ENCODE results near the gene PHLDB2. TPM values are rescaled to one million over a fixed set of nuclear protein-coding genes. Genes with fewer than 3 reads are reported as not detected.

PHLDB2 gene
- total RNA-seq, 1 donor from 2014 or later = 22.2 TPM

GRCh38 chr3:111928613-111929012 lies 69.5 kb downstream of the PHLDB2 start:
- ATAC-seq = no peak

- no peak for ATAC-seq
Measured at GRCh38 chr3:111929484-111929883, 70.4 kb downstream of the PHLDB2 start.

- ATAC-seq = no peak
Measured at GRCh38 chr3:111932946-111933345, 73.9 kb downstream of the PHLDB2 start.

- peak; percentile 41 for ATAC-seq
Measured at GRCh38 chr3:111936191-111936841, 77.3 kb downstream of the PHLDB2 start.

- peak; percentile 50 for ATAC-seq
Measured at GRCh38 chr3:111936967-111937366, 77.9 kb downstream of the PHLDB2 start.

GRCh38 chr3:111937871-111938270 lies 78.8 kb downstream of the PHLDB2 start:
- no peak for ATAC-seq

GRCh38 chr3:111939873-111940272 lies 80.8 kb downstream of the PHLDB2 start:
- no peak for ATAC-seq

GRCh38 chr3:111943533-111943932 lies 84.5 kb downstream of the PHLDB2 start:
- ATAC-seq = no peak

- no peak for ATAC-seq
Measured at GRCh38 chr3:111944372-111944771, 85.3 kb downstream of the PHLDB2 start.

GRCh38 chr3:111947231-111947630 lies 88.2 kb downstream of the PHLDB2 start:
- no peak for ATAC-seq

- ATAC-seq = no peak
Measured at GRCh38 chr3:111948786-111949185, 89.7 kb downstream of the PHLDB2 start.

- no peak for ATAC-seq
Measured at GRCh38 chr3:111949712-111950111, 90.6 kb downstream of the PHLDB2 start.

- ATAC-seq = no peak
Measured at GRCh38 chr3:111951032-111951431, 92.0 kb downstream of the PHLDB2 start.

- ATAC-seq = no peak
Measured at GRCh38 chr3:111952086-111952485, 93.0 kb downstream of the PHLDB2 start.

- ATAC-seq = no peak
Measured at GRCh38 chr3:111952866-111953450, 93.9 kb downstream of the PHLDB2 start.

- no peak for ATAC-seq
Measured at GRCh38 chr3:111954228-111954990, 95.3 kb downstream of the PHLDB2 start.

GRCh38 chr3:111955876-111956275 lies 96.8 kb downstream of the PHLDB2 start:
- ATAC-seq = no peak

- ATAC-seq = no peak
Measured at GRCh38 chr3:111956449-111956848, 97.4 kb downstream of the PHLDB2 start.

GRCh38 chr3:111956995-111957734 lies 98.1 kb downstream of the PHLDB2 start:
- no peak for ATAC-seq

GRCh38 chr3:111961461-111962164 lies 102.5 kb downstream of the PHLDB2 start:
- ATAC-seq = no peak

GRCh38 chr3:111963424-111963823 lies 104.4 kb downstream of the PHLDB2 start:
- ATAC-seq = no peak

- no peak for ATAC-seq
Measured at GRCh38 chr3:111965484-111965883, 106.4 kb downstream of the PHLDB2 start.

All from esophagus mucosa (tissue), 1 donor.